ENCODE measurements around the gene ARHGAP31.

- no peak for TF ChIP-seq CTCF (IDR thresholded peaks at IDR 0.05; ENCODE audit: poor library complexity, severe bottlenecking)
- TF ChIP-seq MXI1 (conservative IDR thresholded peaks at IDR 0.05; ENCODE audit: poor library complexity, severe bottlenecking) = no peak
- no peak for TF ChIP-seq POLR2AphosphoS5 (IDR thresholded peaks at IDR 0.05)
- TF ChIP-seq EZH2 (IDR thresholded peaks at IDR 0.05; ENCODE audit: borderline replicate concordance, insufficient read depth, low read length, poor library complexity, severe bottlenecking) = no peak
Measured at GRCh38 chr3:119258915-119259314, 35.3 kb upstream of the ARHGAP31 start.

Measured in neural cell (in vitro differentiated cells).